B cell (primary cell): ENCODE measurements around the gene MAL. TPM values are rescaled to one million over a fixed set of nuclear protein-coding genes. Genes with fewer than 3 reads are reported as not detected.
"Not testable (repeated sequence)": the region's sequence is repeated elsewhere in the genome, so short reads cannot be mapped to it uniquely, and the experiment has no call there.

Experiments used
- ATAC-seq: fragments of 200-7000 bp; cut with Tn5 transposase; one replicate; pipeline ENCODE4 v1.10.0; 2021; ENCODE audit warnings: low read depth, mild to moderate bottlenecking, moderate number of reproducible peaks, moderate library complexity
- CTCF ChIA-PET: fragments of 350-600 bp; sonication (Branson Sonifier 250); formaldehyde crosslinking; loops from one replicate; lab custom pipeline; 2021; ENCODE audit warnings: antibody characterized with exemption, inconsistent platforms; lab: Charles Lee
- POLR2A ChIA-PET: fragments of 350-600 bp; sonication (Branson Sonifier 250); formaldehyde crosslinking; loops from one replicate; lab custom pipeline; 2021; ENCODE audit warnings: antibody characterized with exemption; lab: Charles Lee
- DNase-seq: peaks from one replicate; pipeline ENCODE4 v3.0.0; 2013
- H2AFZ ChIP-seq: 2 replicates; pipeline ENCODE4 v1.6.1; 2012; ENCODE audit warnings: mild to moderate bottlenecking, low read depth, low read length; ENCODE audit not compliant: insufficient read depth, poor library complexity, severe bottlenecking
- H3K27ac ChIP-seq, 2 donors: 1 replicate in 1 of 2; 2 replicates in 1 of 2; pipeline ENCODE4 v1.5.1; 2012 to 2013; ENCODE audit warnings: low read length in 2 of 2, mild to moderate bottlenecking in 2 of 2, moderate library complexity in 1 of 2
- H3K27me3 ChIP-seq, 4 experiments: fragments of 200-600 bp in 1 of 4; sonication (generic) in 1 of 4; replicated peaks in 1 of 4; 1 replicate in 2 of 4; 2 replicates in 2 of 4; pipeline versions ENCODE4 v1.6.1 to v1.7.0; 2013 to 2016; ENCODE audit warnings: low read length in 3 of 4, mild to moderate bottlenecking in 2 of 4, mixed read lengths in 1 of 4, moderate library complexity in 1 of 4; ENCODE audit not compliant: insufficient read depth in 4 of 4, control insufficient read depth in 3 of 4; ENCODE audit errors: control extremely low read depth in 1 of 4
- H3K36me3 ChIP-seq, 2 experiments: replicated peaks in 1 of 2; 1 replicate in 1 of 2; 2 replicates in 1 of 2; pipeline versions ENCODE4 v1.6.1 to v1.7.1; 2013; ENCODE audit warnings: low read length in 1 of 2; ENCODE audit not compliant: insufficient read depth in 2 of 2, control insufficient read depth in 1 of 2; ENCODE audit errors: control extremely low read depth in 1 of 2, extremely low read depth in 1 of 2
- H3K4me1 ChIP-seq, 2 donors: fragments of 200-600 bp in 1 of 2; sonication (generic) in 1 of 2; 1 replicate in 1 of 2; 2 replicates in 1 of 2; pipeline versions ENCODE4 v1.5.1 to v1.6.1; 2013 to 2017; ENCODE audit warnings: low read length in 2 of 2; ENCODE audit not compliant: control insufficient read depth in 2 of 2, insufficient read depth in 2 of 2
- H3K4me2 ChIP-seq: replicated peaks from 2 replicates; pipeline ENCODE3; 2012; ENCODE audit warnings: mild to moderate bottlenecking, low read depth, low read length; ENCODE audit not compliant: poor library complexity, severe bottlenecking
- H3K4me3 ChIP-seq, 5 experiments: fragments of 200-600 bp in 1 of 5; sonication (generic) in 1 of 5; 1 replicate in 3 of 5; 2 replicates in 2 of 5; pipeline versions ENCODE4 v1.5.1 to v1.7.0; 2011 to 2016; ENCODE audit warnings: low read length in 4 of 5, mild to moderate bottlenecking in 4 of 5, low read depth in 2 of 5, control low read depth in 1 of 5, moderate library complexity in 1 of 5; ENCODE audit not compliant: insufficient read depth in 1 of 5; ENCODE audit errors: control extremely low read depth in 1 of 5, extremely low read depth in 1 of 5
- H3K79me2 ChIP-seq: fragments of 200-600 bp; sonication (generic); one replicate; pipeline ENCODE4 v1.6.0; 2016; ENCODE audit warnings: low read length; ENCODE audit not compliant: control insufficient read depth, insufficient read depth
- H3K9ac ChIP-seq: fragments of 200-600 bp; sonication (generic); 2 replicates; pipeline ENCODE4 v1.6.1; 2017; ENCODE audit warnings: mild to moderate bottlenecking, low read length, moderate library complexity
- H3K9me3 ChIP-seq, 3 donors: one replicate each; pipeline versions ENCODE4 v1.6.1 to v1.7.1; 2013; ENCODE audit warnings: low read length in 2 of 3; ENCODE audit not compliant: control insufficient read depth in 2 of 3, insufficient read depth in 1 of 3; ENCODE audit errors: control extremely low read depth in 1 of 3
- H4K20me1 ChIP-seq: 2 replicates; pipeline ENCODE4 v1.6.0; 2012; ENCODE audit warnings: mild to moderate bottlenecking, low read length; ENCODE audit not compliant: insufficient read depth, control insufficient read depth, poor library complexity, severe bottlenecking
- H3K27ac Mint-ChIP-seq: one replicate; pipeline ENCODE4 v1.8.0; 2021; ENCODE audit warnings: mixed read lengths
- H3K27me3 Mint-ChIP-seq: one replicate; pipeline ENCODE4 v1.8.0; 2021; ENCODE audit warnings: mixed read lengths
- H3K4me1 Mint-ChIP-seq: one replicate; pipeline ENCODE4 v1.8.0; 2021; ENCODE audit warnings: mixed read lengths
- H3K4me3 Mint-ChIP-seq: one replicate; pipeline ENCODE4 v1.8.0; 2021; ENCODE audit warnings: mixed read lengths
- H3K9me3 Mint-ChIP-seq: one replicate; pipeline ENCODE4 v1.8.0; 2022; ENCODE audit warnings: mixed read lengths; ENCODE audit not compliant: insufficient read depth
- CTCF ChIP-seq: fragments of 200-600 bp; IDR thresholded peaks from one replicate; pipeline ENCODE4 v1.8.0; 2022; ENCODE audit warnings: antibody characterized with exemption, mild to moderate bottlenecking
- EZH2 ChIP-seq: IDR thresholded peaks from 2 replicates; pipeline ENCODE4 v1.6.1; 2012; ENCODE audit warnings: borderline replicate concordance, low read depth, mild to moderate bottlenecking, moderate library complexity, low read length; ENCODE audit not compliant: insufficient read depth, poor library complexity, severe bottlenecking
- WGBS: methylation state at CpG from one replicate; pipeline ENCODE4 v1.1.5; 2013; ENCODE audit warnings: missing lambda C conversion rate; ENCODE audit not compliant: insufficient coverage; 5-methylcytosine and 5-hydroxymethylcytosine counted together
- intact Hi-C: fragments of 100-400 bp; cut with micrococcal nuclease; formaldehyde crosslinking; loops from one replicate; pipeline ENCODE4 v1.10.0; 2022
- polyA plus RNA-seq: library from polyadenylated mRNA; depleted of rRNA; stranded (reverse); fragments of >200 nt; gene quantifications from 2 replicates; pipeline ENCODE4 v1.2.3, GENCODE V29; 2012
- total RNA-seq, 2 donors: library from RNA; stranded (reverse); fragments of 120-200 nt in 1 of 2; gene quantifications; 1 replicate in 1 of 2; 2 replicates in 1 of 2; pipeline versions ENCODE4 v1.2.3 to v1.2.4, GENCODE V29; 2013 to 2022

The MAL gene
- total and polyA plus RNA-seq, 2 donors (not counting 1 experiment from before 2014, with no cell fraction given) = 0.74 to 3.0 TPM

GRCh38 chr2:95037841-95038585 lies 12.5 kb downstream of the MAL start:
- H3K9me3 ChIP-seq, H3K79me2 ChIP-seq, H3K4me3 Mint-ChIP-seq, H3K4me2 ChIP-seq, H2AFZ ChIP-seq, H3K36me3 ChIP-seq, H3K27ac ChIP-seq, DNase-seq, ATAC-seq, H3K27me3 ChIP-seq, POLR2A ChIA-PET, H3K27ac Mint-ChIP-seq, intact Hi-C loops, H3K9ac ChIP-seq, H4K20me1 ChIP-seq, H3K4me1 ChIP-seq, H3K4me1 Mint-ChIP-seq, CTCF ChIA-PET, H3K4me3 ChIP-seq: not testable (repeated sequence)
- peaks cover 22% of the 10 kb centered on the region for H3K9me3 Mint-ChIP-seq
- 84% methylated on average over 3 of the region's 3 CpGs for whole genome bisulfite sequencing
- H3K27me3 Mint-ChIP-seq = peaks cover 12% of the 10 kb centered on the region

GRCh38 chr2:95038635-95039298 lies 13.3 kb downstream of the MAL start:
- Histone ChIP-seq H3K27ac (no peak overlapping the region), H3K9me3 (no peaks in the 10 kb centered on the region), H3K4me3 (no peak overlapping the region), H4K20me1 (no peaks in the 10 kb centered on the region), H3K4me2 (no peak overlapping the region), H3K4me1 (no peaks in the 10 kb centered on the region), H3K27me3 (peaks cover 0 to 9% (median 1%) of the 10 kb centered on the region in 4 experiments), H3K9ac (no peak overlapping the region), H3K36me3 (no peaks in the 10 kb centered on the region), H2AFZ (no peak overlapping the region), H3K79me2 (no peaks in the 10 kb centered on the region)
- TF ChIP-seq EZH2 (no peak), CTCF (no peak)
- ATAC-seq = no peak
- Mint-ChIP-seq H3K9me3 (peaks cover 22% of the 10 kb centered on the region), H3K4me1 (no peaks in the 10 kb centered on the region), H3K27me3 (peaks cover 11% of the 10 kb centered on the region), H3K27ac (no peak overlapping the region), H3K4me3 (no peak overlapping the region)
- ChIA-PET CTCF (no interaction called here), POLR2A (no interaction called here)
- 98% methylated on average over 4 of the region's 4 CpGs for WGBS
- DNase-seq = no peak
- intact Hi-C loops = no loop called here
